Subcutaneous abdominal adipose tissue (tissue), 5 donors: Measurements from ENCODE around the gene DPAGT1.
"Not testable (repeated sequence)": the region's sequence is repeated elsewhere in the genome, so short reads cannot be mapped to it uniquely, and the experiment has no call there.

Experiments
- H3K27ac ChIP-seq: one replicate; pipeline ENCODE4 v1.7.0; 2013; ENCODE audit warnings: low read depth, mild to moderate bottlenecking, inconsistent platforms, low read length, moderate library complexity
- H3K27me3 ChIP-seq, 5 donors: one replicate each; pipeline ENCODE4 v1.7.0; 2013; ENCODE audit warnings: low read length in 5 of 5, inconsistent platforms in 1 of 5; ENCODE audit not compliant: control insufficient read depth in 5 of 5, insufficient read depth in 4 of 5
- H3K36me3 ChIP-seq, 5 donors: one replicate each; pipeline ENCODE4 v1.7.0; 2013; ENCODE audit warnings: low read length in 5 of 5; ENCODE audit not compliant: control insufficient read depth in 5 of 5, insufficient read depth in 5 of 5
- H3K4me1 ChIP-seq, 5 donors: one replicate each; pipeline ENCODE4 v1.7.0; 2013; ENCODE audit warnings: low read length in 5 of 5, mild to moderate bottlenecking in 3 of 5, moderate library complexity in 1 of 5; ENCODE audit not compliant: control insufficient read depth in 5 of 5, insufficient read depth in 5 of 5
- H3K4me3 ChIP-seq, 5 donors: one replicate each; pipeline ENCODE4 v1.7.0; 2013; ENCODE audit warnings: low read length in 5 of 5, low read depth in 1 of 5
- H3K9ac ChIP-seq, 5 donors: one replicate each; pipeline ENCODE4 v1.7.0; 2013; ENCODE audit warnings: low read length in 5 of 5, mild to moderate bottlenecking in 4 of 5, moderate library complexity in 3 of 5
- H3K9me3 ChIP-seq, 5 donors: one replicate each; pipeline ENCODE4 v1.7.0; 2013; ENCODE audit warnings: low read length in 5 of 5; ENCODE audit not compliant: control insufficient read depth in 5 of 5
- donor health status: healthy.
- donor health status: healthy.
- donor health status: healthy.
- donor health status: healthy.
- donor health status: healthy.

The DPAGT1 gene

GRCh38 chr11:119108146-119108856 is 6.6 kb upstream of the DPAGT1 start:
- peaks cover 0 to 32% (median 30%) of the 10 kb centered on the region in 5 donors for H3K36me3 ChIP-seq
- H3K4me1 ChIP-seq, result peaks cover 10 to 36% (median 31%) of the 10 kb centered on the region in 5 donors
- peak overlapping the region; percentile 63 to 81 (median 71) for H3K9ac ChIP-seq
- H3K4me3 ChIP-seq, result peak overlapping the region; percentile 65 to 85 (median 83)
- H3K9me3 ChIP-seq, result no peaks in the 10 kb centered on the region
- no peaks in the 10 kb centered on the region for H3K27me3 ChIP-seq
- H3K27ac ChIP-seq, result no peak overlapping the region

- H3K4me1 ChIP-seq, result peaks cover 10 to 42% (median 36%) of the 10 kb centered on the region in 5 donors
- H3K36me3 ChIP-seq, result peaks cover 0 to 26% (median 24%) of the 10 kb centered on the region in 5 donors
- H3K9ac ChIP-seq, result peak overlapping the region; percentile 63 to 81 (median 71)
- peak overlapping the region; percentile 50 for H3K27ac ChIP-seq
- no peaks in the 10 kb centered on the region for H3K27me3 ChIP-seq
- H3K9me3 ChIP-seq, result no peaks in the 10 kb centered on the region
- H3K4me3 ChIP-seq, result peak overlapping the region; percentile 65 to 85 (median 83)
Observed at GRCh38 chr11:119107538-119108145, 6.0 kb upstream of the DPAGT1 start.

- Histone ChIP-seq H3K27me3 (no peaks in the 10 kb centered on the region), H3K27ac (peak within 1 kb of the TSS; percentile 50), H3K9me3 (no peaks in the 10 kb centered on the region), H3K9ac (peak within 1 kb of the TSS; percentile 63 to 81 (median 73)), H3K4me3 (peak within 1 kb of the TSS; percentile 65 to 85 (median 83)), H3K4me1 (peaks cover 12 to 48% (median 42%) of the 10 kb centered on the region in 5 donors), H3K36me3 (peaks cover 0 to 18% (median 16%) of the 10 kb centered on the region in 5 donors)
Observed at GRCh38 chr11:119106564-119107537, 5.2 kb upstream of the DPAGT1 start, which contains the start of gene C2CD2L. C2CD2L (plus strand) TSS chr11:119107344; CDS start chr11:119107742, 398 bp downstream.

GRCh38 chr11:119103793-119104192 is 2.1 kb upstream of the DPAGT1 start:
- no peaks in the 10 kb centered on the region for H3K27me3 ChIP-seq

GRCh38 chr11:119103161-119103664 is 1.6 kb upstream of the DPAGT1 start:
- Histone ChIP-seq H3K4me1 (peaks cover 13 to 46% (median 42%) of the 10 kb centered on the region in 5 donors), H3K4me3 (peak overlapping the region in 3 of 5 donors; percentile 31 to 90 (median 86)), H3K27ac (peak overlapping the region; percentile 92)
- not testable (repeated sequence) for H3K9me3 ChIP-seq, H3K9ac ChIP-seq, H3K27me3 ChIP-seq, H3K36me3 ChIP-seq

More at GRCh38 chr11:119103793-119104192, 2.1 kb upstream of the DPAGT1 start:
- no peaks in the 10 kb centered on the region for H3K9me3 ChIP-seq
- peaks cover 0 to under 1% (median 0%) of the 10 kb centered on the region in 5 donors for H3K36me3 ChIP-seq
- peak overlapping the region; percentile 92 for H3K27ac ChIP-seq
- no peak overlapping the region for H3K9ac ChIP-seq
- no peak overlapping the region for H3K4me3 ChIP-seq
- peaks cover 18 to 52% (median 47%) of the 10 kb centered on the region in 5 donors for H3K4me1 ChIP-seq

- Histone ChIP-seq H3K4me3 (peak overlapping the region; percentile 81 to 93 (median 89)), H3K4me1 (peaks cover 11 to 31% (median 29%) of the 10 kb centered on the region in 5 donors), H3K27me3 (no peaks in the 10 kb centered on the region), H3K9ac (peak overlapping the region; percentile 2 to 93 (median 88)), H3K27ac (peak overlapping the region; percentile 92), H3K36me3 (peaks cover 6 to 24% (median 20%) of the 10 kb centered on the region in 5 donors), H3K9me3 (no peaks in the 10 kb centered on the region)
Observed at GRCh38 chr11:119100994-119101758, 477 bp downstream of the DPAGT1 start.

- Histone ChIP-seq H3K9me3 (no peaks in the 10 kb centered on the region), H3K9ac (peak overlapping the region in 4 of 5 donors; percentile 51 to 93 (median 84)), H3K4me3 (peak overlapping the region; percentile 81 to 93 (median 89)), H3K27me3 (no peaks in the 10 kb centered on the region), H3K27ac (peak overlapping the region; percentile 92), H3K36me3 (peaks cover 6 to 24% (median 20%) of the 10 kb centered on the region in 5 donors), H3K4me1 (peaks cover 11 to 34% (median 32%) of the 10 kb centered on the region in 5 donors)
Observed at GRCh38 chr11:119100246-119100970, 1.2 kb downstream of the DPAGT1 start.

GRCh38 chr11:119099711-119100110 is 1.9 kb downstream of the DPAGT1 start:
- H3K27me3 ChIP-seq, result no peaks in the 10 kb centered on the region
- no peaks in the 10 kb centered on the region for H3K9me3 ChIP-seq
- H3K9ac ChIP-seq, result peak overlapping the region in 1 of 5 donors; percentile 51
- H3K36me3 ChIP-seq, result peaks cover 6 to 24% (median 20%) of the 10 kb centered on the region in 5 donors
- no peak overlapping the region for H3K4me3 ChIP-seq
- no peak overlapping the region for H3K27ac ChIP-seq
- peaks cover 11 to 39% (median 32%) of the 10 kb centered on the region in 5 donors for H3K4me1 ChIP-seq
